NCI-H1048 (cell line): Measurements from ENCODE around the gene KIRREL3.
"Not testable (repeated sequence)": the region's sequence is repeated elsewhere in the genome, so short reads cannot be mapped to it uniquely, and the experiment has no call there.

ENCODE experiments used
- DNase-seq: peaks from one replicate; lab custom pipeline; 2025; lab: John Stamatoyannopoulos, UW

Gene KIRREL3

GRCh38 chr11:126403022-126403581 is 597.5 kb downstream of the KIRREL3 start:
- DNase-seq = no peak

DNA sequence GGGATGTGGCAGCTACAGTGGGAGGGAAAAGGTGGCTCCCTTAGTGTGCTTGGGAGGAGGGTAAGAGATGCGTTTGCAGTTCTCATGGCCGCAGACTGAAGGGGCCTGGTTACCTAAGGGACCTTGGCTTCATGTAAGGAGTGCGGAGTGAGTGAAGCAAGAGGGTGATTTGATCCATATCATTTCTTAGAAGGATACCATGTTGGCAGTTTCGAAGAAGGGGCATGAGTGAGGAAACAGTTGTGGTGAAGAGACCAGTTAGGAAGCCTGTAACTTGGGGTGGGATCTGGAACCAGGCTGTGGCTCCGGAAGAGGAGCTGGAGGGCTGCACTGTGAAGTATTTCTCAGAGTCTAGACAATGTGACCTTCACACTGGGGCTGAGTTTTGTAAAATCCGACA is 600.1 kb downstream of the KIRREL3 start:
- no peak for DNase-seq

GRCh38 chr11:126400019-126400418 is 600.6 kb downstream of the KIRREL3 start:
- no peak for DNase-seq

DNA sequence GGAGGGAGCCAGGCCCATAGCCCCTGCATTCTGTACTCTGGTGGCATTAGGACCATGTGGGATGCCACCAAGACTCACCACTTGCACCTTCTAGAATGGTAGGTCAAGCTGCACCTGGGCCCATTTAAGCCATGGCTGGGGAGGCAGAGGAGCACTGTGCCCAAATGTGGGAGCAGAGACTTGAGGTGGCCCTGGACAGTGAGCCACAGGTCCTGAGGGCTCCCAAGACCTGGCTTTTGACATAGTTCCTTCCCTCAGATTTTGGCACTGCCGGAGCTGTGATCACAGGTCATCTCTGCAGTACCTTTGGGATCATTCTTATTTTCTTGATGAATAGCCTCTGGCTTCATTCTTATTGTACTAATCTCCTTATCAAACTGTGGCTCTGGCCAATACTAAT is 601.8 kb downstream of the KIRREL3 start:
- no peak for DNase-seq

- no peak for DNase-seq
Measured at GRCh38 chr11:126398296-126398695, 602.3 kb downstream of the KIRREL3 start.

DNA sequence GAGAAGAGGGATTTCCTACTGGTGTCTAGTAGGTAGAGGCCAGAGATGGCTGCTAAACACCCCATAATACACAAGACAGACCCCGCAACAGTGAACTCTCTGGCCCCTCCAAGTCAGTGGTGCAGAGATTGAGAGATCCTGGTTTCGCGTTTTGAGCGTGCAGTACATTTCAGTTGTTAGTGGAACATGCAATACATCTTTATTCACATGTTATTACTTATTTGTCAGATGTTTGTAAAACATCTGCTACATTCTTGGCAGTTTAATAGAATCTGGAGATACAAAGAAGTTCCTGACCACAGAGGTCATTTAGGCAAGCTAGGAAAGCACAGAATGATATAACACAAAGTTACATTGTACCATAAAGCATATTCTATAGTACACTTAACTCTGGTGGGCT is 603.6 kb downstream of the KIRREL3 start:
- DNase-seq = no peak

GRCh38 chr11:126396266-126396665 is 604.3 kb downstream of the KIRREL3 start:
- DNase-seq = not testable (repeated sequence)

- DNase-seq = not testable (repeated sequence)
Measured at GRCh38 chr11:126395784-126396183, 604.8 kb downstream of the KIRREL3 start.

DNA sequence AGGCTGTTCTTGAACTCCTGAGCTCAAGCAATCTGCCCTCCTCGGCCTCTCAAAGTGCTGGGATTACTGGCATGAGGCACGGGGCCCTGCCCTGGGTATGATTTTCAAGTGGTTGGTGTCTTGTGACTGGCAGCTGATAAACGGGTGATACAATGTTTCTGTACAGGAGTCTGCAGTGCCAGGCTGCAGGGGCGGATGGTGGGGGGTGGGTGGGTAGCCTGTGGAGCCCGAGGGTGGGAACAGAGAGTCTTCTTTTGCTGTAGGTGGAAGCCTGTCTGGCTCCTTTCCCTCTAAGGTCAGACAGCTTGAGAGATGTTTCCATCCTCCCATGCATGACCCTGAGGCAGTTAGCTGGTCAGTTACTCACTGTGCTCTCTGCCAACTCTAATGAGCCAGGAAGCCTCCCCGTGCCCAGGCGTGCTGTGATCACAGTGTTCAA is 605.9 kb downstream of the KIRREL3 start:
- DNase-seq = not testable (repeated sequence)

DNA sequence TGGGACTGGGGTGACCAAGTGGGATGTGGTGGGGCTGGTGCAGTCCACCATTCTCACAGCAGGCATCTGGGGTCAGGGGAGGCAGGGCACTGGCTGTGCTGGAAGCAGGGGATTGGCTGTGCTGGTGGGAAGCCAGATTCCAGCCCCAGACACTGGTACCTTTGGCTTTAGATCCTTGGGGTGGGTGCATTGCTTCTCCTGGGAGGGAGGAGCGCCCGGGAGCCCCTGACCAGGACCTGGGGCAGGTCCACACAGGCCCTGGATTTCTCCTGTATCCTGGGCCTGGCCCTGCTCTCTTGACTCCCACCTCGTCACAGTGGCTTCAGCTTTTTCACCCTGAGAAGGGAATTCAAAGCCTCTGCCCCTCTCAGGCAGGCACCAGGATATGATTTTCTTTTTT is 606.5 kb downstream of the KIRREL3 start:
- DNase-seq = no peak

GRCh38 chr11:126393143-126393542 is 607.4 kb downstream of the KIRREL3 start:
- DNase-seq = no peak

DNA sequence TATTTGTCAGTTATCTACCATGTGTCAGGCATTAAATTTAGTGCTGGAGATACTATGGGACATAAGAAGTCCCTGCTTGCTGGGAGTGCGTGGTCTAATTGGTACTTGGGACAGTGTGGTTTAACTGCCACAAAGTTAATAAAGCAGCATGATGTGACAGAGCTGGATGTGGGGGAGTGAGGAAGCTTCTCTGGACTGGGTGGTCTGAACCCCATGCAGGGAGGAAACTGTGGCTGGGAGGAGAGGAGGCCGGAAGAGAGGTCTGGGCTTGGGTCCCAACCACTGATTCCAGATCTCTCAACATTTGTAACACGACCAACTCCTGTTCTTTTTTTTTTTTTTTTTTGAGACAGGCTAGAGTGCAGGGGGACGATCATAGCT is 607.9 kb downstream of the KIRREL3 start:
- no peak for DNase-seq

DNA sequence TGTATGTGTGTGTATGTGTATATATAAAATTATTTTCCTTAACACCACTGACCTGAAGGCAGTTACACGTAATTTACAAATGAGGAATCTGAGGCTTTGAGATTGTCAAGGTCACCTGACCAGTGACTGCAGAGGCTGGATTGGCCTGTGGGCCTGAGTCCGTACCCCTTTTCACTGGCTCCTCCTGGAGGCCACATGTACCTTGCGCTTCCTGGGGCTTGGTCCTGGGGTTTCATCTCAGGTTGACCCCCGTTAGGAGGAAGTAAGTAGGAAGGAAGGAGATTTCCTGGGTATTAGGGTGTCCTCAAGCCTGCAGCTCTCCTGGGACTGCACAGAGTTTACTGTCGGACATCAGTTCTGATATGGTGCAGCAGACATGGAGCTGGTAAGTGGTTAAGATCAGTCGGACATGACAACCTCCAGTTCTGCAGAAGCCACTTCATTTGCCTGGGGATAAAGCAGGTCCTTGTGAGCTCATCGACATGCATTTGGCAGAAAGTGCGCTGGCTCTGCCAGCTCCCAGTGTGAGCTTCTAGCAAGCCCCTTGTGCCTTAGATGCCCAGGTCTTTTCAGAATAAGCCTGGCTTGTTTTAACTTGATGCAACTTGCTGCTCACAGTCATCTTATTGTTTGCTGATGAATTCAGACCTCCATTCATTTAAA is 608.5 kb downstream of the KIRREL3 start:
- no peak for DNase-seq

GRCh38 chr11:126391286-126391954 is 609.1 kb downstream of the KIRREL3 start:
- DNase-seq = no peak

DNA sequence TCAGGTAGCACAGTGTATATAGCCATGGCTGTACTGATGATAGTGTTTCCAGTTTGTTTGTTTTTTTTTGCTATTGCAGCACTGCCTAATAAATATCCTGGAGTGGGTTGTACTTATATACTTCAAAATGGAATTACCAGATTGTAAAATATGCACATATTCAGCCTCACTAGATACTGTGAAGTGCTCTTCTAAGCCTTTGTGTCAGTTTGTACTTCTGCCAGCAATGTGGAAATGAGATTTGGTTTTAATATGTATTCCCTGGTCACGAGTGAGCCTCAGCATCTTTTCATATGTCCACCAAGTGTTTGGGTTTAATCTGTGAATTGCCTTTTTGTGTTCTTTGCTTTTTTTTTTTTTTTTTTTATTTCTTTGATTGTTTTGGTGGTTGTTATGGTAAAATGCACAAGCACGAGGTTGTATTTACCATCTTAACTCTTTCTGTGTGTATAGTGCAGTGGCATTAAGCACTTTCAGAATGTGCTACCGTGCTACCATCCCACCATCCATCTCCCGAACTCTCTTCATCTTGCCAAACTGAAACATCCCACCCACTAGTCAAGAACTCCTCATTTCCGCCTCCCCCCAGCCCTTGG is 610.2 kb downstream of the KIRREL3 start:
- DNase-seq = no peak

DNA sequence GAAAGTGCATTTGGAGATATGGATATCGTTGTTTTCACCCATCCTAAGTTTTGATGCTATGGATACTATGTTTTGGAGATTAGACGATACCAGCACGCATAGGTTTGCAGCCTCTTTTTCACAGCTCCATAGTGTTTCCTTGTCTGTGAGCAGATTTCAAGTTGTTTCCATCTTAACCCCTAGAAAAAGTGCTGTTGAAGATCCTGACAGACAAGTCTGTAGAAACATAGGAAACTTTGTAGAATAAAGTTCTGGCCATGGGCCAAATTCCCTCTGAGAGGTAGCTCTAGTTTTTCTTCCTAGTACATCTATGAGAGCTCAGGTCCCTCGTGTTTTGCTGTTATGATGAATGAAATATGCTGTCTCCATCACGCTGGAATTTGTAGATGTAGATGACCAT is 612.7 kb downstream of the KIRREL3 start:
- DNase-seq = no peak

- DNase-seq = not testable (repeated sequence)
Measured at GRCh38 chr11:126386729-126387071, 613.9 kb downstream of the KIRREL3 start.

DNA sequence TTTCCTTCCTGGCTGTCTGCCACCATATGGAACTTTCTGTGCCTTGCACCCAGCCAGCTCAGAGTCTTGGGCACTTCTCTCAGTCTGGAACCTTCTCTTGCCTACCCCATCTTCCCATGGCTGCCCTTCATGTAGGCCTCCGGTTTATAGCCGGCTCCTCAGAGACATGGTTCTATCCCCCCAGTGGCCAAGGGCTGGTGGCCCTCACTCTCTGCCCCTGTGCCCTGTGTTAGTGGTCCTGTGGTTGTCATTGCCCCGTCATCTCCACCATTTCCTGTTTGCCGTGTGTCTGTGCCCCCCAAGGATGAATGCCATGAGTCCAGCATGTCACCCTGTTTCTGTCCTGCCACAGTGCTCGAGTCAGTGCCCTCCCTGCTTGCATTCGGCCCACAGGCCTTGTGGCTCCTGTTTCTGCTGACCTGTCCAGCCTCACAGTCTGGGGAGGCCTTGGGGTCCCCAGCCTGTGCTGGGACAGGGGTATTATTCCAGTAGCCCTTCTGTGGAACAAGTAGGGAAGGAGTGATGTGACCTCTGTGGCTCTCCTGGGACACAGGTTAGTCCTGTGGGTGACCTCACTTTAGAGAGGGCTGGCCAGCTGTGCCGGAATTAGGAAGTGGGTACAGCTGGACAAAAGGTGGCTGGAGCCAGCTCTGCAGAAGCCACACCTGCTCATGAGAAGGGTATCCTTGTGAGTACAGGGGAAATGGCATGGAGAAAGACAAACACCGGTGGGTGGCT is 614.4 kb downstream of the KIRREL3 start:
- no peak for DNase-seq

- no peak for DNase-seq
Measured at GRCh38 chr11:126384449-126385070, 616.0 kb downstream of the KIRREL3 start.

- DNase-seq = no peak
Measured at GRCh38 chr11:126383339-126384335, 616.9 kb downstream of the KIRREL3 start.

DNA sequence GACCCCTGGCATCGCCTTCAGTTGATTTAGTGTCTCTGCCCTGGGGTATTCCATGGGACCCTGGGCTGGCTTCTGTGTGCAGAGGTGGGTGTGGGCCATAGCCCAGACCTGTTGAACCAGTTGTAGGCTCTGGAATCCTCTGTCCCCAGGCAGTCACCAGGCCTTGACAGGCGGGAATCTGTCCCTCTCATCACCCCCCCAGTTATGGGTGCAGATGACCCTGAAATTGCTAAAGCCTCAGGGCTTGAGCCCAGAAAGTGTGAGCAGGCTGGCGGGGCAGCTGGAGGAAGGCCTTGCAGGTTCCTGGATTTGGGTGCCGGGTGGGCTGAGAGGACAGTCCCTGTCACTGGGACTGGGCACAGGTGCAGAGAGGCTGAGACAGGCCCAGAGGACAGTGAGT is 617.9 kb downstream of the KIRREL3 start:
- not testable (repeated sequence) for DNase-seq
